A172 (cell line): Measurements from ENCODE around the gene DHRSX. TPM values are rescaled to one million over a fixed set of nuclear protein-coding genes. Genes with fewer than 3 reads are reported as not detected.
"Not testable (repeated sequence)": the region's sequence is repeated elsewhere in the genome, so short reads cannot be mapped to it uniquely, and the experiment has no call there.

Source experiments
- DNase-seq: peaks from one replicate; pipeline ENCODE4 v3.0.0-alpha.2; 2015; ENCODE audit warnings: low spot score
- total RNA-seq: library from RNA; depleted of rRNA; stranded (reverse); fragments of >200 nt; shearing (Covaris generic); gene quantifications from 2 replicates; pipeline ENCODE4 v1.2.3, GENCODE V29; 2014; rRNA removed

The DHRSX gene, protein sequence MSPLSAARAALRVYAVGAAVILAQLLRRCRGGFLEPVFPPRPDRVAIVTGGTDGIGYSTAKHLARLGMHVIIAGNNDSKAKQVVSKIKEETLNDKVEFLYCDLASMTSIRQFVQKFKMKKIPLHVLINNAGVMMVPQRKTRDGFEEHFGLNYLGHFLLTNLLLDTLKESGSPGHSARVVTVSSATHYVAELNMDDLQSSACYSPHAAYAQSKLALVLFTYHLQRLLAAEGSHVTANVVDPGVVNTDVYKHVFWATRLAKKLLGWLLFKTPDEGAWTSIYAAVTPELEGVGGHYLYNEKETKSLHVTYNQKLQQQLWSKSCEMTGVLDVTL
- 43.6 and 47.2 TPM in 2 replicates for total RNA-seq

- no peak for DNase-seq
Measured at GRCh38 chrX:2500803-2501558, at the start of gene DHRSX, which contains the start of gene ZBED1. Gene DHRSX (minus strand): TSS chrX:2500976. CDS start chrX:2500925, 51 bp downstream. Gene ZBED1 (minus strand): TSS chrX:2500976. CDS start chrX:2490719, 10,257 bp downstream.

GRCh38 chrX:2549876-2550275 is 49.1 kb upstream of the DHRSX start:
- DNase-seq, result no peak

- no peak for DNase-seq
Measured at GRCh38 chrX:2548711-2549423, 48.1 kb upstream of the DHRSX start.

DNA sequence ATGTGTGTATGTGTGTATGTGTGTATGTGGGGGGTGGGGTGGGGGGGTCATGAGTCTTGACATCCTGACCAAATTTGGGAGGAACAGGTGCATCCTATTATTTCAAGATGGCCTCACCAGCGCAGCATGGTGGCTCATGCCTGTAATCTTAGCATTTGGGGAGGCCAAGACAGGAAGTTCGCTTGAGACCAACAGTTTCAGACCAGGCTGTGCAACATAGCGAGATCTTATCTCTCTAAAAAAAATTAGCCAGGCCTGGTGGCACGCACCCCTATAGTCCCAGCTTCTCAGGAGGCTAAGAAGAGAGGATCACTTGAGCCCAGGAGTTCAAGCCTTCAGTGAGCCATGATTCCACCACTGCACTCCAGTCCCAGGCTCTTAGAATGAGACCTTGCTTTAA is 47.0 kb upstream of the DHRSX start:
- no peak for DNase-seq

- no peak for DNase-seq
Measured at GRCh38 chrX:2546496-2546895, 45.7 kb upstream of the DHRSX start.

GRCh38 chrX:2545144-2545543 is 44.4 kb upstream of the DHRSX start:
- no peak for DNase-seq

DNA sequence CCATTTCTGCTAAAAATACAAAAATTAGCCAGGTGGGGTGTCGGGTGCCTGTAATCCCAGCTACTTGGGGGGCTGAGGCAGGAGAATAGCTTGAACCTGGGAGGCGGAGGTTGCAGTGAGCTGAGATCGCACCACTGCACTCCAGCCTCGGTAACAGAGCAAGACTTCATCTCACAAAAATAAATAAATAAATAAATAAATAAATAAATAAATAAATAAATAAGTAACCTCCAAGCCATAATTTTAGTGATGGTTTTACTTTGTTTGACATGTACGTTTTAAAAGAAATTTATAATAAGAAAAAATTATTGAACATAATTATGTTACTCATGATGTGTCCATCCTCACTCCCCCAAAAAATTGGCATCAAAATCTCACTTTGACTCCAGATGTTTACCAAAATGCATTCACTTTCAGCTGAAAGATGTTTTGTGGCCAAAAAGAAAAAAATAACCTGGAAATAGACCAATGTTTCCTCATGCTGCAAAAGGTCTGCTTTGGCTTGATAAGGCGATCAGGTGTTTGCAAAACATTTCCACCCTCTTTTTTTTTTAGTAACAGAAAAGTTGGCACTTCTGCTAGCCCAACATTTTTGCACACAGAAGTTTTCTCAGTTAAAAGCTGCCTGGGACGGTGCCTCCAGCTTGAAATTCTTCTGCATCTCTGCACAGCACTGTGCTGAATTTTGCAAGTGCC is 42.2 kb upstream of the DHRSX start:
- no peak for DNase-seq

- DNase-seq, result no peak
Measured at GRCh38 chrX:2541603-2542002, 40.8 kb upstream of the DHRSX start.

DNA sequence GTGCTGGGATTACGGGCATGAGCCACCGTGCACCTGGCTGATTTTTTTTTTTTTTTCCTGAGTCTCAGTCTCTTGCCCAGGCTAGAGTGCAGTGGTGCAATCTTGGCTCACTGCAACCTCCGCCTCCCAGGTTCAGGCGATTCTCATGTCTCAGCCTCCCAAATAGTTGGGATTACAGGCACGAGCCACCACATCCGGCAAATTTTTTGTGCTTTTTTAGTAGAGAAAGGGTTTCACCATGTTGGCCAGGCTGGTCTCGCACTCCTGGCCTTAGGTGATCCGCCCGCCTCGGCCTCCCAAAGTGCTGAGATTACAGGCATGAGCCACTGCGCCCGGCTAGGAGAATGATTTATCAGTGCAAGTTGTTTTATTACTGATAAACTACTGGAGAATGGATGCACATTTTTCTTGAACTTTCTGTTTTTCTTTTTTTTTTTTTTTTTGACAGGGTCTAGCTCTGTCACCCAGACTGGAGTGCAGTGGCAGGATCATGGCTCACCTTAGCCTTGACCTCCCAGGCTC is 39.7 kb upstream of the DHRSX start:
- DNase-seq, result peak; percentile 65

DNA sequence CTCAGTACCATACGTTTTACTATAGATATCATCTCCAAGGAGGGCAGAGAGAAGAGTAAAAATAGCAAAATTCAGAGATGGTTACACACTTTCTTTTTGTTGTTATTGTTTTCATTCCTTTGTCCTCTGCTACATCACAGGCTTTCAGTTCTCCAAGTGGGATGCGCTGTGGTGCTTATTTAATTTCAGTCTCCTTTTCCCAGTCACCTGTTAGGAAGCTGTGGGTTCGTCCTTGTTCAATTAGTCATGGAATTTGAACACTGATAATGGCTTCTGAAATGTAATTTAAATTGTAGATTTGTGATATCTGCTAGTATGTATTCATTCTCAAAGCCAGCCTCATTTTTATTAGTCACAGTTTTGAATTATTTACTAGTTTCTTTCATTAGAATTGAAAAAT is 38.8 kb upstream of the DHRSX start:
- DNase-seq, result no peak

- no peak for DNase-seq
Measured at GRCh38 chrX:2538031-2538757, 37.4 kb upstream of the DHRSX start.

GRCh38 chrX:2536974-2537373 is 36.2 kb upstream of the DHRSX start:
- DNase-seq, result no peak

DNA sequence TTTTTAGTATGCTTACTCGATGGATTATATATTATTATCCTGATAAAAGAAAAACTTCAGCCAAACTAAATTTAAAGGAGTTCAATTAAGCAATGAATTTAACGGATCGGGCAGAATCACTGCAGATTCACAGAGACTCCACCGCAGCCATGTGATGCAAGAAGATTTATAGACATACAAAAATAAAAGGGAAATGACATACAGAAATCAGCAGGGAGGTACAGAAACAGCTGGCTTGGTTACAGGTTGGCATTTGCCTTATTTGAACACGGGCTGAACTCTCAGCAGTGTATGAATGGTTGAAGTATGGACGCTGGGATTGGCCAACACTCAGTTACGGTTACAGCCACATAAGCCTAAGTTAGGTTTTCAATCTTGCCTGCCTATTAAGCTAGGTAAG is 35.4 kb upstream of the DHRSX start:
- no peak for DNase-seq

- not testable (repeated sequence) for DNase-seq
Measured at GRCh38 chrX:2534261-2535021, 33.7 kb upstream of the DHRSX start.

DNA sequence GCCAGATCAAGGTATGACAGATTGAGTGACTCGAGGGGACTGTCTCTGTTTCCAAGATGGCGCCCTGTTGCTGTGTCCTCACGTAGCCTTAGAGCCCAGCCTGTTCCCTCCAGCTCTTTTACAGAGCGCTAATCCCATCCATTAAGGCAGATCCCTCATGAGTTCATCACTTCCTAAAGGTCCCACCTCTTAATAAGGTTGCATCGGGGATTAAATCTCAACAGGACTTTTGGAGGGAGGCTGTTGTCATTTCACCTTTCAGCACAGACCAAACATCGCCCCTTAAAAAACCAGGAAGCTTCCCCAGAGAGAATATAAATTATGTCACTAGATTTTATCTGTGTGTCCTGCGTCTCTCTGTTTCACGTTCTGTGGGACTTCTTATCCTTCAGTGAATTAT is 32.6 kb upstream of the DHRSX start:
- DNase-seq, result no peak

DNA sequence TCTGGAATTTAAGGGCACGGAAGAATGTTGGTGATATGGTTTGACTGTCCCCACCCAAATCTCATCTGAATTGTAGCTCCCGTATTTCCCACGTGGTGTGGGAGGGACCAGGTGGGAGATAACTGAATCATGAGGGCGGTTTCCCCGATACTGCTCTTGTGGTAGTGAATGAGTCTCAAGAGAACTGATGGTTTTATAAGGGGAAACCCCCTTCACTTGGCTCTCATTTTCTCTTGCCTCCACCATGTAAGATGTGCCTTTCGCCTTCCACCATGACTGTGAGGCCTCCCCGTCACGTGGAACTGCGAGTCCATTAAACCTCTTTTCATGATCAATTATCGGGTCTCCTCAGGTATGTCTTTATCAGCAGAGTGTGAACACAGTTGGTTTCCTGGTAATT is 25.6 kb upstream of the DHRSX start:
- no peak for DNase-seq

DNA sequence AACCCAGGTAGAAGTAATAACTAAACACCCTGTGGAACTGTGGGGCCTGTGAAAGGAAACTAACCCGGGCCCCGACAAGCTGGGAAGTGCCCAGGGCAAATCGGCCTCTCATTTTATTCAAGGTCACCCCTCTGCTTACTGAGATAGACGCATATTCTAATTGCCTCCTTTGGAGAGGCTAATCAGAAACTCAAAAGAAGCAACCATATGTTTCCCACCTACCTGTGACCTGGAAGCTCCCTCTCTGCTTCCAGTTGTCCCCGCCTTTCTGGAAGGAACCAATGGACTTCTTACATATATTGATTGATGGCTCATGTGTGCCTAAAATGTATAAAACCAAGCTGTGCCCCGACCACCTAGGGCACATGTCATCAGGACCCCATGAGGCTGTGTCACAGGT is 23.1 kb upstream of the DHRSX start:
- no peak for DNase-seq

- no peak for DNase-seq
Measured at GRCh38 chrX:2521927-2522386, 21.2 kb upstream of the DHRSX start.

- no peak for DNase-seq
Measured at GRCh38 chrX:2521092-2521926, 20.5 kb upstream of the DHRSX start.
